OCI-LY1 (cell line): Measurements from ENCODE around the gene TBCEL.

Source experiments
- CTCF ChIP-seq: fragments of 200-600 bp; sonication (generic), shearing (Covaris generic); IDR thresholded peaks from 2 replicates; pipeline ENCODE4 v1.5.1; 2017; ENCODE audit warnings: mild to moderate bottlenecking, antibody characterized with exemption, low read length, moderate library complexity, mixed read lengths
- EZH2 ChIP-seq: fragments of 200-600 bp; sonication (generic), shearing (Covaris generic); IDR thresholded peaks from 2 replicates; pipeline ENCODE4 v1.8.0; 2017; ENCODE audit warnings: borderline replicate concordance, mixed run types, mild to moderate bottlenecking, antibody characterized with exemption, low read length, moderate library complexity, mixed read lengths

GRCh38 chr11:121042296-121042695, 18.4 kb downstream of the TBCEL start:
- TF ChIP-seq CTCF (no peak), EZH2 (no peak)
